Lower leg skin (tissue), 4 donors: ENCODE results near the gene RBM22. TPM values are rescaled to one million over a fixed set of nuclear protein-coding genes. Genes with fewer than 3 reads are reported as not detected.

Experiments used
- DNase-seq, 2 donors: peaks; one replicate each; pipeline ENCODE4 v3.0.0-alpha.2; 2019; ENCODE audit warnings: low spot score in 2 of 2
- H3K4me3 ChIP-seq: fragments of 200-600 bp; sonication (generic); 2 replicates; pipeline ENCODE4 v1.5.1; 2017; ENCODE audit warnings: mild to moderate bottlenecking, low read depth; ENCODE audit not compliant: poor library complexity, severe bottlenecking
- POLR2A ChIP-seq, 2 donors: fragments of 450-650 bp; IDR thresholded peaks; one replicate each; pipeline ENCODE4 v1.6.1; 2016 to 2017; ENCODE audit warnings: antibody characterized with exemption in 2 of 2, mild to moderate bottlenecking in 1 of 2, moderate library complexity in 1 of 2
- WGBS, 2 donors: methylation state at CpG; one replicate each; pipeline ENCODE4 v1.1.5; 2018; 5-methylcytosine and 5-hydroxymethylcytosine counted together
- intact Hi-C: fragments of 100-400 bp; cut with DNase I; formaldehyde crosslinking; loops from one replicate; pipeline ENCODE4 v1.15.0; 2023; ENCODE audit warnings: low total_unique reads
- total RNA-seq, 4 donors: library from RNA; depleted of rRNA; stranded (reverse); fragments of >200 nt; gene quantifications; one replicate each; pipeline ENCODE4 v1.1.0, GENCODE V29; 2016
- TF ChIP-seq, protein P1 (sequence below), 3 donors: fragments of 450-650 bp; IDR thresholded peaks; one replicate each; pipeline ENCODE4 v1.5.1; 2016; ENCODE audit warnings: antibody characterized with exemption in 3 of 3, mild to moderate bottlenecking in 3 of 3, moderate library complexity in 2 of 3

RBM22 gene
- total RNA-seq, 4 donors from 2014 or later: 27.6 to 38.6 (median 35.9) TPM

DNA sequence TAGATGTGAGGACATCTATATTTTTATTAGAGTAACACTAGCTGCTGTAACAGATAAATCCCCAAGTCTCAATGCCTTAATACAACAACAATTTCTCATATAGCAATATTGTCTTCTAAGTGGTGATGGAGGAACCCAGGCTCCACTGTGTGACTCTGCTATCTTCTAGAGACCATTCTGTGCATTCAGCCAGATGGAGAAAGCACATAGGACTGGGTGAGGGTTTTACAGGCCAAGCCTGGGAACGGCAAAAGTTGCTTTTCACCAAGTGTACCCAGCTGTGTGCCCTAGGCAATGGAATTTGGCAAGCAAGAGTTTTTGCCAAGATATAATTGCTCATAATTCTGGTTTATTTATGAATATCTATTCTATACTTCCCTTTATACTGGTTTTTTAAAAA, 11.7 kb downstream of the RBM22 start:
- intact Hi-C loops: no loop called here
- DNase-seq: no peak
- no peak for TF ChIP-seq POLR2A (IDR thresholded peaks at IDR 0.05)
- TF ChIP-seq, protein P1, sequence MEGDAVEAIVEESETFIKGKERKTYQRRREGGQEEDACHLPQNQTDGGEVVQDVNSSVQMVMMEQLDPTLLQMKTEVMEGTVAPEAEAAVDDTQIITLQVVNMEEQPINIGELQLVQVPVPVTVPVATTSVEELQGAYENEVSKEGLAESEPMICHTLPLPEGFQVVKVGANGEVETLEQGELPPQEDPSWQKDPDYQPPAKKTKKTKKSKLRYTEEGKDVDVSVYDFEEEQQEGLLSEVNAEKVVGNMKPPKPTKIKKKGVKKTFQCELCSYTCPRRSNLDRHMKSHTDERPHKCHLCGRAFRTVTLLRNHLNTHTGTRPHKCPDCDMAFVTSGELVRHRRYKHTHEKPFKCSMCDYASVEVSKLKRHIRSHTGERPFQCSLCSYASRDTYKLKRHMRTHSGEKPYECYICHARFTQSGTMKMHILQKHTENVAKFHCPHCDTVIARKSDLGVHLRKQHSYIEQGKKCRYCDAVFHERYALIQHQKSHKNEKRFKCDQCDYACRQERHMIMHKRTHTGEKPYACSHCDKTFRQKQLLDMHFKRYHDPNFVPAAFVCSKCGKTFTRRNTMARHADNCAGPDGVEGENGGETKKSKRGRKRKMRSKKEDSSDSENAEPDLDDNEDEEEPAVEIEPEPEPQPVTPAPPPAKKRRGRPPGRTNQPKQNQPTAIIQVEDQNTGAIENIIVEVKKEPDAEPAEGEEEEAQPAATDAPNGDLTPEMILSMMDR (IDR thresholded peaks at IDR 0.05): no peak
- H3K4me3 ChIP-seq: no peak overlapping the region
- 35 to 48% methylated on average over 1 of the region's 1 CpG for WGBS, 2 donors

- intact Hi-C loops: no loop called here
- DNase-seq: peak in 1 of 2 donors; percentile 43
- WGBS, 2 donors: 92 to 94% methylated on average over 8 to 9 of the region's 9 CpGs
- no peak overlapping the region for H3K4me3 ChIP-seq
- no peak for TF ChIP-seq POLR2A (IDR thresholded peaks at IDR 0.05)
- TF ChIP-seq, protein P1 (IDR thresholded peaks at IDR 0.05): no peak
Observed at GRCh38 chr5:150676578-150676977, 24.3 kb downstream of the RBM22 start.

GRCh38 chr5:150675069-150675468, 25.8 kb downstream of the RBM22 start:
- DNase-seq: peak in 1 of 2 donors; percentile 21
- intact Hi-C loops: no loop called here
- 82 to 87% methylated on average over 6 of the region's 6 CpGs for WGBS, 2 donors
- TF ChIP-seq, protein P1 (IDR thresholded peaks at IDR 0.05): no peak
- H3K4me3 ChIP-seq: no peak overlapping the region

DNA sequence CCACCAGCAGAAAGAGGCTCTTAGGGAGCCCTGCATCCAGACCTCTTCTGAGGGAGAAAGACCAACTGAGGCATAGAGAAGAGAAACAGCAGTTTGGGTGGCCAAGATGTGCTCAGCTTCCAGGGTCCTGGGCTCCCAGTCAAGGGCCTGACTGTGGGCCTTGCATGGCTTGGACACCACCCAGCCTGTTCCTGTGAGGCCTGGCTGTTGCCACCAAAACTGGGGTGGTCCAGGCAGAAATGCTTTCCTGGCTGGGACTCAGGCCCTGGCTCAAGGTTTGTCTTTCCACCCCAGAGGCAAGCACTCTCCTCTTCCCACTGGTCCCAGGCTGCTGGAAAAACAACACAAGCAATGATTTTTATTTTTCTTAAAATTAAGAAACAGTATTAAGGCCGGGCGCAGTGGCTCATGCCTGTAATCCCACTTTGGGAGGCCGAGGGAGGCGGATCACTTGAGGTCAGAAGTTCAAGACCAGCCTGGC, 26.5 kb downstream of the RBM22 start:
- intact Hi-C loops: no loop called here
- peak in 1 of 2 donors; percentile 83 for DNase-seq
- no peak overlapping the region for H3K4me3 ChIP-seq
- WGBS, 2 donors: 55 to 85% methylated on average over 4 of the region's 4 CpGs
- TF ChIP-seq, protein P1 (IDR thresholded peaks at IDR 0.05): no peak
- no peak for TF ChIP-seq POLR2A (IDR thresholded peaks at IDR 0.05)

DNA sequence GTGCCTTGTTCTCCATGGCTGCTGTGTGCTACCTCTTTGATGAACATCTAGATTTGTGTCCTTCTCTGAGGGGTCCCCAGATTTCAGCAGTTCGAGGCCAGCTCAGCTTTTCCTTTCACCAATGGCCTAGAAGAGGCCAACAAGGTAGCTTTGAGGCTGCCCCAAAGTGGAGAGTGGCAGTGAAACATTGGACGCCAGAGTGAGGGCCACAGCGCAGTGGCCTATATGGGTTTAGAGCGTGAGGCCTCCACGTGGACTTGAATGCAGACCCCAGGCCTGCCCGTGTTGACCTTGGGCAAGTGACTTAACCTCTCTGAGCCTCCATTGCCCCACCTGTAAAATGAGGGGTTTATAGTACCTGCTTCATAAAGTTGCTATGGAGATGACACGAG, 28.0 kb downstream of the RBM22 start:
- TF ChIP-seq POLR2A (IDR thresholded peaks at IDR 0.05): no peak
- TF ChIP-seq, protein P1 (IDR thresholded peaks at IDR 0.05): no peak
- no peak overlapping the region for H3K4me3 ChIP-seq
- 80 to 83% methylated on average over 7 of the region's 7 CpGs for WGBS, 2 donors
- DNase-seq: peak in 1 of 2 donors; percentile 82
- intact Hi-C loops: no loop called here

GRCh38 chr5:150672237-150672883, 28.5 kb downstream of the RBM22 start:
- DNase-seq: peak; percentile 48 to 94
- no peak for TF ChIP-seq POLR2A (IDR thresholded peaks at IDR 0.05)
- TF ChIP-seq, protein P1 (IDR thresholded peaks at IDR 0.05): no peak
- 1% methylated on average over 32 to 34 of the region's 38 CpGs for WGBS, 2 donors
- H3K4me3 ChIP-seq: peak overlapping the region; percentile 30
- intact Hi-C loops: no loop called here
